HEK293 (cell line): Measurements from ENCODE around the gene KRTAP3-1.

Experiments
- CTCF ChIA-PET: fragments of 350-600 bp; formaldehyde crosslinking; extraction: SDS; loops from one replicate; lab custom pipeline; 2021; ENCODE audit warnings: antibody characterized with exemption; lab: Yijun Ruan, JAX
- POLR2A ChIA-PET: fragments of 300-600 bp; formaldehyde crosslinking; extraction: SDS; loops from one replicate; lab custom pipeline; 2020; ENCODE audit warnings: antibody characterized with exemption, inconsistent platforms; lab: Yijun Ruan, JAX
- H3K27ac ChIP-seq: fragments of 200-500 bp; sonication (Bioruptor generic); 2 replicates; pipeline ENCODE4 v1.5.1; 2014; ENCODE audit warnings: low read depth, low read length, control low read depth, inconsistent platforms; ENCODE audit errors: extremely low read depth
- H3K36me3 ChIP-seq, 2 experiments: fragments of 200-500 bp in 1 of 2; sonication (Bioruptor generic) in 1 of 2; 1 replicate in 1 of 2; 2 replicates in 1 of 2; pipeline ENCODE4 v1.5.1; 2014 to 2017; ENCODE audit warnings: inconsistent platforms in 2 of 2, low read length in 2 of 2; ENCODE audit not compliant: control insufficient read depth in 2 of 2, insufficient read depth in 1 of 2
- H3K4me1 ChIP-seq: fragments of 200-500 bp; sonication (Bioruptor generic); 2 replicates; pipeline ENCODE4 v1.5.1; 2014; ENCODE audit warnings: mild to moderate bottlenecking, low read length, inconsistent platforms; ENCODE audit not compliant: control insufficient read depth, insufficient read depth
- H3K4me3 ChIP-seq: 2 replicates; pipeline ENCODE4 v1.5.1; 2011; ENCODE audit warnings: low read depth, mild to moderate bottlenecking, control low read depth, low read length, moderate library complexity
- H3K9me3 ChIP-seq: fragments of 200-500 bp; sonication (Bioruptor generic); 2 replicates; pipeline ENCODE4 v1.5.1; 2014; ENCODE audit warnings: low read depth, low read length, inconsistent platforms; ENCODE audit not compliant: control insufficient read depth, insufficient read depth
- EGR2 ChIP-seq: fragments of 450-650 bp; formaldehyde crosslinking; IDR thresholded peaks from 2 replicates; pipeline ENCODE4 v1.5.1; 2016; ENCODE audit warnings: low read depth, missing biosample characterization, missing genetic modification characterization
- KLF8 ChIP-seq: fragments of 450-650 bp; formaldehyde crosslinking; IDR thresholded peaks from 2 replicates; pipeline ENCODE4 v1.5.1; 2016; ENCODE audit warnings: missing biosample characterization, missing genetic modification characterization
- OVOL3 ChIP-seq: fragments of 450-650 bp; formaldehyde crosslinking; IDR thresholded peaks from 2 replicates; pipeline ENCODE4 v1.5.1; 2016; ENCODE audit warnings: missing biosample characterization, missing genetic modification characterization
- REPIN1 ChIP-seq: fragments of 450-650 bp; formaldehyde crosslinking; IDR thresholded peaks from 2 replicates; pipeline ENCODE4 v1.5.1; 2017; ENCODE audit warnings: missing biosample characterization, missing genetic modification characterization, low read depth
- SCRT1 ChIP-seq: fragments of 450-650 bp; formaldehyde crosslinking; IDR thresholded peaks from 2 replicates; pipeline ENCODE4 v1.5.1; 2016; ENCODE audit warnings: missing biosample characterization, missing genetic modification characterization, borderline replicate concordance
- SP7 ChIP-seq: fragments of 450-650 bp; formaldehyde crosslinking; IDR thresholded peaks from 2 replicates; pipeline ENCODE4 v1.5.1; 2016; ENCODE audit warnings: missing biosample characterization, missing genetic modification characterization
- WT1 ChIP-seq: fragments of 450-650 bp; formaldehyde crosslinking; IDR thresholded peaks from 2 replicates; pipeline ENCODE4 v1.5.1; 2016; ENCODE audit warnings: missing biosample characterization, missing genetic modification characterization
- ZNF202 ChIP-seq: fragments of 450-650 bp; formaldehyde crosslinking; IDR thresholded peaks from 2 replicates; pipeline ENCODE4 v1.5.1; 2016; ENCODE audit warnings: missing biosample characterization, missing genetic modification characterization, borderline replicate concordance
- ZNF239 ChIP-seq: fragments of 450-650 bp; formaldehyde crosslinking; IDR thresholded peaks from 2 replicates; pipeline ENCODE4 v1.5.1; 2016; ENCODE audit warnings: missing biosample characterization, missing genetic modification characterization
- ZNF366 ChIP-seq: fragments of 450-650 bp; formaldehyde crosslinking; conservative IDR thresholded peaks from 2 replicates; pipeline ENCODE4 v1.5.1; 2016; ENCODE audit warnings: missing biosample characterization, missing genetic modification characterization
- ZNF394 ChIP-seq: fragments of 450-650 bp; formaldehyde crosslinking; IDR thresholded peaks from 2 replicates; pipeline ENCODE4 v1.5.1; 2016; ENCODE audit warnings: missing biosample characterization, missing genetic modification characterization, mild to moderate bottlenecking, moderate library complexity, borderline replicate concordance
- ZNF555 ChIP-seq: fragments of 450-650 bp; formaldehyde crosslinking; conservative IDR thresholded peaks from 2 replicates; pipeline ENCODE4 v1.5.1; 2017; ENCODE audit warnings: missing biosample characterization, mild to moderate bottlenecking, missing genetic modification characterization, inconsistent platforms
- ZNF560 ChIP-seq: fragments of 450-650 bp; formaldehyde crosslinking; IDR thresholded peaks from 2 replicates; pipeline ENCODE4 v1.5.1; 2017; ENCODE audit warnings: missing biosample characterization, missing genetic modification characterization, borderline replicate concordance
- ZNF777 ChIP-seq: fragments of 450-650 bp; formaldehyde crosslinking; IDR thresholded peaks from 2 replicates; pipeline ENCODE4 v1.5.1; 2017; ENCODE audit warnings: missing biosample characterization, missing genetic modification characterization, borderline replicate concordance
- ZNF830 ChIP-seq: fragments of 450-650 bp; IDR thresholded peaks from 2 replicates; pipeline ENCODE4 v1.5.0; 2018; ENCODE audit warnings: missing biosample characterization, missing genetic modification characterization, low read depth, mild to moderate bottlenecking, moderate library complexity
- ZNF837 ChIP-seq: fragments of 450-650 bp; formaldehyde crosslinking; IDR thresholded peaks from 2 replicates; pipeline ENCODE4 v1.5.1; 2016; ENCODE audit warnings: missing biosample characterization, missing genetic modification characterization
- ZSCAN30 ChIP-seq: fragments of 450-650 bp; IDR thresholded peaks from 2 replicates; pipeline ENCODE4 v1.5.1; 2018; ENCODE audit warnings: missing biosample characterization, mild to moderate bottlenecking, missing genetic modification characterization, moderate library complexity
- TF ChIP-seq, protein P1 (sequence below): fragments of 450-650 bp; IDR thresholded peaks from 2 replicates; pipeline ENCODE4 v1.5.1; 2018; ENCODE audit warnings: missing biosample characterization, missing genetic modification characterization
- TF ChIP-seq, protein P2 (sequence below): fragments of 450-650 bp; formaldehyde crosslinking; IDR thresholded peaks from 2 replicates; pipeline ENCODE4 v1.5.1; 2016; ENCODE audit warnings: missing biosample characterization, missing genetic modification characterization
- TF ChIP-seq, protein P3 (sequence below): fragments of 450-650 bp; formaldehyde crosslinking; IDR thresholded peaks from 2 replicates; pipeline ENCODE4 v1.5.1; 2016; ENCODE audit warnings: missing biosample characterization, missing genetic modification characterization
- TF ChIP-seq, protein P4 (sequence below): fragments of 450-650 bp; formaldehyde crosslinking; IDR thresholded peaks from 2 replicates; pipeline ENCODE4 v1.5.0; 2017; ENCODE audit warnings: missing biosample characterization, missing genetic modification characterization, borderline replicate concordance
- TF ChIP-seq, protein P5 (sequence below): fragments of 450-650 bp; formaldehyde crosslinking; IDR thresholded peaks from 2 replicates; pipeline ENCODE4 v1.5.1; 2017; ENCODE audit warnings: missing biosample characterization, missing genetic modification characterization

Gene KRTAP3-1

DNA sequence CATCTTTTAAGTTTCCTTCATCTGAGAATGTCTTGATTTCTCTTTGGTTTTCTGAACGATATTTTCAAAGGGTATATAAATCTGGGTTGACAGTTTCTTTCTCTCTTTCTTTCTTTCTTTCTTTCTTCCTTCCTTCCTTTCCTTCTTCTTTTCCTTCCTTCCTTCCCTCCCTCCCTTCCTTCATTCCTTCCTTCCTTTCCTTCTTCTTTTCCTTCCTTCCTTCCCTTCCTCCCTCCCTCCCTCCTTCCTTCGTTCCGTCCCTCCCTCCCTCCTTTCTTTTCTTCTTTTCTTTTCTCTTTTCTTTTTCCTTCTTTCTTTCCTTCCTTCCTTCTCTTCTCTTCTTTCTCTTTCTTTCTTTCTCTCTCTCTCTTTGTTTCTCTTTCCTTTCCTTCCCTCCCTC lies 34.6 kb downstream of the KRTAP3-1 start:
- TF ChIP-seq SCRT1 (tag by site-specific recombination) (no peak), ZNF837 (tag by site-specific recombination) (no peak), ZNF830 (tag by site-specific recombination) (no peak), ZNF366 (tag by site-specific recombination) (peak; percentile 83), ZNF394 (tag by site-specific recombination) (no peak)
- TF ChIP-seq, protein P1, sequence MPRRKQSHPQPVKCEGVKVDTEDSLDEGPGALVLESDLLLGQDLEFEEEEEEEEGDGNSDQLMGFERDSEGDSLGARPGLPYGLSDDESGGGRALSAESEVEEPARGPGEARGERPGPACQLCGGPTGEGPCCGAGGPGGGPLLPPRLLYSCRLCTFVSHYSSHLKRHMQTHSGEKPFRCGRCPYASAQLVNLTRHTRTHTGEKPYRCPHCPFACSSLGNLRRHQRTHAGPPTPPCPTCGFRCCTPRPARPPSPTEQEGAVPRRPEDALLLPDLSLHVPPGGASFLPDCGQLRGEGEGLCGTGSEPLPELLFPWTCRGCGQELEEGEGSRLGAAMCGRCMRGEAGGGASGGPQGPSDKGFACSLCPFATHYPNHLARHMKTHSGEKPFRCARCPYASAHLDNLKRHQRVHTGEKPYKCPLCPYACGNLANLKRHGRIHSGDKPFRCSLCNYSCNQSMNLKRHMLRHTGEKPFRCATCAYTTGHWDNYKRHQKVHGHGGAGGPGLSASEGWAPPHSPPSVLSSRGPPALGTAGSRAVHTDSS (tag by site-specific recombination) = no peak
- Histone ChIP-seq H3K27ac (no peak overlapping the region), H3K4me3 (no peak overlapping the region), H3K4me1 (no peaks in the 10 kb centered on the region), H3K9me3 (no peaks in the 10 kb centered on the region), H3K36me3 (no peaks in the 10 kb centered on the region)
- POLR2A ChIA-PET = no interaction called here
- CTCF ChIA-PET = interaction anchor here (0.6 to 2.6 kb wide), 2 partner anchors 10 to 12 kb away, joined by 3 to 12 read pairs; no protein-coding TSS in a partner anchor

DNA sequence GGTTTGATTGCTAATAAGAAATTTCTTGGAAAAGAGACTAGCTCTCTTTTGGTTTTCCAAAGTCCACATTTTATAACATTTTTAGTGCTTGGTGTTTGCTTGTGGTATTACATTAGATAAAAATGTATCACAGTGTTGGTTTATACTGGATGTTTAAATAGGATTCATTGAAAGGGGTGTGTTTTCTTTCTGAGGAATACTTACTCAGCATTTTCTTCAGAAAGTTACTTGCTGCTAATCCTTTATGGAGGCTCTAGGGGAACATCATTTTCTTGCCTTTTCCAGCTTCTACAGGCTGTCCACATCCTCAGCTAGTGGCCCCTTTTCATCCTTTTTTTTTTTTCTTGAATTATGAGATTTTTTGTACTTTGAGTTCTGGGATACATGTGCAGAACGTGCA lies 41.3 kb downstream of the KRTAP3-1 start:
- TF ChIP-seq KLF8 = no peak
- TF ChIP-seq ZNF239 (tag by site-specific recombination) = no peak
- TF ChIP-seq EGR2 (tag by site-specific recombination) = no peak
- TF ChIP-seq OVOL3 (tag by site-specific recombination) = no peak
- TF ChIP-seq, protein P2, sequence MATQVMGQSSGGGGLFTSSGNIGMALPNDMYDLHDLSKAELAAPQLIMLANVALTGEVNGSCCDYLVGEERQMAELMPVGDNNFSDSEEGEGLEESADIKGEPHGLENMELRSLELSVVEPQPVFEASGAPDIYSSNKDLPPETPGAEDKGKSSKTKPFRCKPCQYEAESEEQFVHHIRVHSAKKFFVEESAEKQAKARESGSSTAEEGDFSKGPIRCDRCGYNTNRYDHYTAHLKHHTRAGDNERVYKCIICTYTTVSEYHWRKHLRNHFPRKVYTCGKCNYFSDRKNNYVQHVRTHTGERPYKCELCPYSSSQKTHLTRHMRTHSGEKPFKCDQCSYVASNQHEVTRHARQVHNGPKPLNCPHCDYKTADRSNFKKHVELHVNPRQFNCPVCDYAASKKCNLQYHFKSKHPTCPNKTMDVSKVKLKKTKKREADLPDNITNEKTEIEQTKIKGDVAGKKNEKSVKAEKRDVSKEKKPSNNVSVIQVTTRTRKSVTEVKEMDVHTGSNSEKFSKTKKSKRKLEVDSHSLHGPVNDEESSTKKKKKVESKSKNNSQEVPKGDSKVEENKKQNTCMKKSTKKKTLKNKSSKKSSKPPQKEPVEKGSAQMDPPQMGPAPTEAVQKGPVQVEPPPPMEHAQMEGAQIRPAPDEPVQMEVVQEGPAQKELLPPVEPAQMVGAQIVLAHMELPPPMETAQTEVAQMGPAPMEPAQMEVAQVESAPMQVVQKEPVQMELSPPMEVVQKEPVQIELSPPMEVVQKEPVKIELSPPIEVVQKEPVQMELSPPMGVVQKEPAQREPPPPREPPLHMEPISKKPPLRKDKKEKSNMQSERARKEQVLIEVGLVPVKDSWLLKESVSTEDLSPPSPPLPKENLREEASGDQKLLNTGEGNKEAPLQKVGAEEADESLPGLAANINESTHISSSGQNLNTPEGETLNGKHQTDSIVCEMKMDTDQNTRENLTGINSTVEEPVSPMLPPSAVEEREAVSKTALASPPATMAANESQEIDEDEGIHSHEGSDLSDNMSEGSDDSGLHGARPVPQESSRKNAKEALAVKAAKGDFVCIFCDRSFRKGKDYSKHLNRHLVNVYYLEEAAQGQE = no peak
- no peak for TF ChIP-seq WT1 (tag by site-specific recombination)
- TF ChIP-seq, protein P3, sequence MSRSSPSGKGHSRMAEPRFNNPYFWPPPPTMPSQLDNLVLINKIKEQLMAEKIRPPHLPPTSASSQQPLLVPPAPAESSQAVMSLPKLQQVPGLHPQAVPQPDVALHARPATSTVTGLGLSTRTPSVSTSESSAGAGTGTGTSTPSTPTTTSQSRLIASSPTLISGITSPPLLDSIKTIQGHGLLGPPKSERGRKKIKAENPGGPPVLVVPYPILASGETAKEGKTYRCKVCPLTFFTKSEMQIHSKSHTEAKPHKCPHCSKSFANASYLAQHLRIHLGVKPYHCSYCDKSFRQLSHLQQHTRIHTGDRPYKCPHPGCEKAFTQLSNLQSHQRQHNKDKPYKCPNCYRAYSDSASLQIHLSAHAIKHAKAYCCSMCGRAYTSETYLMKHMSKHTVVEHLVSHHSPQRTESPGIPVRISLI (tag by site-specific recombination) = no peak
- TF ChIP-seq ZNF555 (tag by site-specific recombination) = no peak
- TF ChIP-seq SP7 (tag by site-specific recombination) = no peak
- no peak for TF ChIP-seq ZNF560 (tag by site-specific recombination)
- TF ChIP-seq ZNF202 (tag by site-specific recombination) = no peak
- no peak for TF ChIP-seq ZSCAN30 (tag by site-specific recombination)
- TF ChIP-seq, protein P4, sequence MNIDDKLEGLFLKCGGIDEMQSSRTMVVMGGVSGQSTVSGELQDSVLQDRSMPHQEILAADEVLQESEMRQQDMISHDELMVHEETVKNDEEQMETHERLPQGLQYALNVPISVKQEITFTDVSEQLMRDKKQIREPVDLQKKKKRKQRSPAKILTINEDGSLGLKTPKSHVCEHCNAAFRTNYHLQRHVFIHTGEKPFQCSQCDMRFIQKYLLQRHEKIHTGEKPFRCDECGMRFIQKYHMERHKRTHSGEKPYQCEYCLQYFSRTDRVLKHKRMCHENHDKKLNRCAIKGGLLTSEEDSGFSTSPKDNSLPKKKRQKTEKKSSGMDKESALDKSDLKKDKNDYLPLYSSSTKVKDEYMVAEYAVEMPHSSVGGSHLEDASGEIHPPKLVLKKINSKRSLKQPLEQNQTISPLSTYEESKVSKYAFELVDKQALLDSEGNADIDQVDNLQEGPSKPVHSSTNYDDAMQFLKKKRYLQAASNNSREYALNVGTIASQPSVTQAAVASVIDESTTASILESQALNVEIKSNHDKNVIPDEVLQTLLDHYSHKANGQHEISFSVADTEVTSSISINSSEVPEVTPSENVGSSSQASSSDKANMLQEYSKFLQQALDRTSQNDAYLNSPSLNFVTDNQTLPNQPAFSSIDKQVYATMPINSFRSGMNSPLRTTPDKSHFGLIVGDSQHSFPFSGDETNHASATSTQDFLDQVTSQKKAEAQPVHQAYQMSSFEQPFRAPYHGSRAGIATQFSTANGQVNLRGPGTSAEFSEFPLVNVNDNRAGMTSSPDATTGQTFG = no peak
- TF ChIP-seq REPIN1 = no peak
- TF ChIP-seq, protein P5, sequence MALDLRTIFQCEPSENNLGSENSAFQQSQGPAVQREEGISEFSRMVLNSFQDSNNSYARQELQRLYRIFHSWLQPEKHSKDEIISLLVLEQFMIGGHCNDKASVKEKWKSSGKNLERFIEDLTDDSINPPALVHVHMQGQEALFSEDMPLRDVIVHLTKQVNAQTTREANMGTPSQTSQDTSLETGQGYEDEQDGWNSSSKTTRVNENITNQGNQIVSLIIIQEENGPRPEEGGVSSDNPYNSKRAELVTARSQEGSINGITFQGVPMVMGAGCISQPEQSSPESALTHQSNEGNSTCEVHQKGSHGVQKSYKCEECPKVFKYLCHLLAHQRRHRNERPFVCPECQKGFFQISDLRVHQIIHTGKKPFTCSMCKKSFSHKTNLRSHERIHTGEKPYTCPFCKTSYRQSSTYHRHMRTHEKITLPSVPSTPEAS (tag by site-specific recombination) = no peak
- no peak for TF ChIP-seq ZNF777 (tag by site-specific recombination)
- Histone ChIP-seq H3K4me3 (no peak overlapping the region), H3K9me3 (no peaks in the 10 kb centered on the region), H3K4me1 (no peaks in the 10 kb centered on the region), H3K27ac (no peak overlapping the region), H3K36me3 (no peaks in the 10 kb centered on the region)
- CTCF ChIA-PET = interaction anchor here (0.7 to 2.0 kb wide), 3 partner anchors 10 to 582 kb away, joined by 3 to 6 read pairs (median 5); no protein-coding TSS in a partner anchor
- POLR2A ChIA-PET = no interaction called here
